ENCODE measurements around the gene MYO16. TPM values are rescaled to one million over a fixed set of nuclear protein-coding genes. Genes with fewer than 3 reads are reported as not detected.

The MYO16 gene
- total and polyA plus RNA-seq, 2 of the 4 experiments (the other 2 are of a cell fraction): under 0.01 to 0.03 TPM

- in situ Hi-C loops (cut with MboI; ENCODE audit: low sequenced_read_pairs): no loop called here
- no peak overlapping the region for H4K5ac ChIP-seq (ENCODE audit: low read depth, low read length)
- H3K27ac ChIP-seq (ENCODE audit: insufficient read depth, low read length): no peak overlapping the region
- no peaks in the 10 kb centered on the region for H3K9me1 ChIP-seq (ENCODE audit: insufficient read depth, low read length)
- H3K23ac ChIP-seq (ENCODE audit: low read depth, low read length): no peak overlapping the region
- no peak for TF ChIP-seq MXI1 (IDR thresholded peaks at IDR 0.05; ENCODE audit: borderline replicate concordance, low read depth, low read length)
- TF ChIP-seq RAD21 (IDR thresholded peaks at IDR 0.05; ENCODE audit: low read length): no peak
- no peak overlapping the region for H2BK5ac ChIP-seq (ENCODE audit: low read depth, low read length, poor library complexity, severe bottlenecking)
- H2BK120ac ChIP-seq (ENCODE audit: low read depth, low read length): no peak overlapping the region
- no peak overlapping the region for H2AK5ac ChIP-seq (ENCODE audit: low read depth, low read length)
- H4K20me1 ChIP-seq (ENCODE audit: insufficient read depth, low read length): no peaks in the 10 kb centered on the region
- intact Hi-C loops (cut with micrococcal nuclease): no loop called here
- H3K27me3 ChIP-seq (ENCODE audit: control insufficient read depth, insufficient read depth, low read length): no peaks in the 10 kb centered on the region
- no peak overlapping the region for H3K4ac ChIP-seq (ENCODE audit: low read depth, low read length)
- no peaks in the 10 kb centered on the region for H3K79me1 ChIP-seq (ENCODE audit: low read depth in 1 of 2, low read length in 2 of 2)
- H3K9me3 ChIP-seq (ENCODE audit: control insufficient read depth, insufficient read depth, low read length): no peaks in the 10 kb centered on the region; the same call in 1 of the 2 replicates
- H3K4me1 ChIP-seq (ENCODE audit: control insufficient read depth, insufficient read depth, low read length): no peaks in the 10 kb centered on the region
- H3K4me2 ChIP-seq (ENCODE audit: low read depth, low read length): no peak overlapping the region
- WGBS, 2 experiments (ENCODE audit: extremely low coverage in 2 of 2, insufficient read length in 1 of 2): no CpG with 5 or more reads among the region's 4 CpGs
- H3K36me3 ChIP-seq (ENCODE audit: control insufficient read depth, insufficient read depth, low read length): no peaks in the 10 kb centered on the region
- no peak for ATAC-seq (ENCODE audit: low read depth)
- no peak overlapping the region for H2AK9ac ChIP-seq (replicated peaks; ENCODE audit: low read depth, low read length, poor library complexity)
- no peak overlapping the region for H2AFZ ChIP-seq (replicated peaks; ENCODE audit: low read length, poor library complexity)
- no peak for DNase-seq
- H3K9ac ChIP-seq (ENCODE audit: low read depth, low read length): no peak overlapping the region
- no TSS peak for BruUV-seq (replicated peaks)
- dilution Hi-C loops (cut with HindIII; ENCODE audit: low sequenced_read_pairs, unreplicated experiment): no loop called here
- no peak overlapping the region for H3K14ac ChIP-seq (replicated peaks; ENCODE audit: low read depth, low read length)
- H4K8ac ChIP-seq (ENCODE audit: low read depth in 2 of 2, low read length in 2 of 2): no peak overlapping the region
- H4K91ac ChIP-seq (ENCODE audit: insufficient read depth, low read depth, low read length): no peak overlapping the region
- no peak overlapping the region for H2BK20ac ChIP-seq (ENCODE audit: low read depth, low read length)
- no peak overlapping the region for H3K4me3 ChIP-seq (ENCODE audit: insufficient read depth, low read depth, low read length)
- H3K18ac ChIP-seq (ENCODE audit: low read depth, low read length): no peak overlapping the region
- no peak overlapping the region for H3K56ac ChIP-seq (ENCODE audit: extremely low read depth, insufficient read depth, low read length)
- POLR2A ChIA-PET (ENCODE audit: unreplicated experiment): no interaction called here
- H2BK15ac ChIP-seq (ENCODE audit: low read depth, low read length): no peak overlapping the region
- CTCF ChIA-PET: no interaction called here
Observed at GRCh38 chr13:108752276-108752675, 122.9 kb downstream of the MYO16 start.
